Neural cell (in vitro differentiated cells): ENCODE data around the gene HBE1. TPM values are rescaled to one million over a fixed set of nuclear protein-coding genes. Genes with fewer than 3 reads are reported as not detected.

ENCODE experiments used
- H2AFZ ChIP-seq: fragments of 200-600, 300-800 bp; sonication (generic), shearing (Covaris generic); 2 replicates; pipeline ENCODE4 v1.6.0; 2014; ENCODE audit warnings: low read depth, mild to moderate bottlenecking, antibody characterized with exemption, low read length, moderate library complexity
- H3F3A ChIP-seq: fragments of 200-600 bp; shearing (Covaris generic); 2 replicates; pipeline ENCODE4 v1.6.1; 2016; ENCODE audit warnings: mild to moderate bottlenecking, moderate library complexity, mixed read lengths, antibody characterized with exemption, low read length; ENCODE audit not compliant: insufficient read depth, poor library complexity, severe bottlenecking
- H3K27ac ChIP-seq: fragments of 200-600, 300-800 bp; sonication (generic), shearing (Covaris generic); 2 replicates; pipeline ENCODE4 v1.5.1; 2014; ENCODE audit warnings: mild to moderate bottlenecking, low read length, moderate library complexity
- H3K27me3 ChIP-seq: fragments of 300-800, 200-600 bp; sonication (generic), shearing (Covaris generic); 2 replicates; pipeline ENCODE4 v1.6.0; 2014; ENCODE audit warnings: mild to moderate bottlenecking, low read depth, low read length, moderate library complexity; ENCODE audit not compliant: insufficient read depth
- H3K36me3 ChIP-seq: fragments of 300-800, 200-600 bp; sonication (generic), shearing (Covaris generic); 2 replicates; pipeline ENCODE4 v1.5.1; 2014; ENCODE audit warnings: mild to moderate bottlenecking, antibody characterized with exemption, low read length, moderate library complexity; ENCODE audit not compliant: insufficient read depth
- H3K4me2 ChIP-seq: fragments of 300-800, 200-600 bp; sonication (generic), shearing (Covaris generic); 2 replicates; pipeline ENCODE4 v1.6.0; 2014; ENCODE audit warnings: mild to moderate bottlenecking, low read length
- H3K4me3 ChIP-seq: fragments of 300-800, 200-600 bp; sonication (generic), shearing (Covaris generic); 2 replicates; pipeline ENCODE4 v1.5.1; 2014; ENCODE audit warnings: mild to moderate bottlenecking, low read length, moderate library complexity
- H3K79me2 ChIP-seq: fragments of 200-600 bp; shearing (Covaris generic); replicated peaks from 2 replicates; pipeline ENCODE4 v1.6.0; 2014; ENCODE audit warnings: mild to moderate bottlenecking, low read length, moderate library complexity; ENCODE audit not compliant: insufficient read depth
- H3K9ac ChIP-seq: fragments of 300-800, 200-600 bp; sonication (generic), shearing (Covaris generic); 2 replicates; pipeline ENCODE4 v1.6.1; 2016; ENCODE audit warnings: mild to moderate bottlenecking, low read length, mixed read lengths
- H3K9me2 ChIP-seq: fragments of 200-600 bp; shearing (Covaris generic); 2 replicates; pipeline ENCODE4 v1.6.1; 2016; ENCODE audit warnings: mild to moderate bottlenecking, low read length, mixed read lengths; ENCODE audit not compliant: insufficient read depth
- H3K9me3 ChIP-seq: fragments of 200-600, 300-800 bp; sonication (generic), shearing (Covaris generic); 2 replicates; pipeline ENCODE4 v1.6.1; 2016; ENCODE audit warnings: mild to moderate bottlenecking, mixed run types, low read length, moderate library complexity, mixed read lengths
- H4K20me1 ChIP-seq: fragments of 200-600 bp; shearing (Covaris generic); 2 replicates; pipeline ENCODE4 v1.6.1; 2016; ENCODE audit warnings: mild to moderate bottlenecking, mixed run types; ENCODE audit not compliant: insufficient read depth
- CTCF ChIP-seq: fragments of 450-650 bp; IDR thresholded peaks from 2 replicates; pipeline ENCODE4 v1.5.1; 2014; ENCODE audit warnings: antibody characterized with exemption, mild to moderate bottlenecking, moderate library complexity; ENCODE audit not compliant: poor library complexity, severe bottlenecking
- EP300 ChIP-seq: fragments of 450-650 bp; conservative IDR thresholded peaks from 2 replicates; pipeline ENCODE4 v1.6.1; 2014; ENCODE audit warnings: antibody characterized with exemption, mild to moderate bottlenecking, moderate library complexity; ENCODE audit not compliant: poor library complexity, severe bottlenecking
- EZH2 ChIP-seq: fragments of 200-600, 300-800 bp; shearing (Covaris generic), sonication (generic); IDR thresholded peaks from 2 replicates; pipeline ENCODE4 v1.6.1; 2014; ENCODE audit warnings: antibody characterized with exemption, low read length, borderline replicate concordance, mild to moderate bottlenecking; ENCODE audit not compliant: insufficient read depth, poor library complexity, severe bottlenecking
- MXI1 ChIP-seq: fragments of 450-650 bp; conservative IDR thresholded peaks from 2 replicates; pipeline ENCODE4 v1.6.1; 2014; ENCODE audit warnings: antibody characterized with exemption, mild to moderate bottlenecking; ENCODE audit not compliant: poor library complexity, severe bottlenecking
- POLR2AphosphoS5 ChIP-seq: IDR thresholded peaks from 2 replicates; pipeline ENCODE4 v1.6.1; 2012
- RAD21 ChIP-seq: fragments of 450-650 bp; conservative IDR thresholded peaks from 2 replicates; pipeline ENCODE4 v1.6.1; 2014; ENCODE audit warnings: antibody characterized with exemption, mild to moderate bottlenecking, moderate library complexity
- REST ChIP-seq: IDR thresholded peaks from 2 replicates; pipeline ENCODE4 v1.6.1; 2012; ENCODE audit warnings: borderline replicate concordance
- SMC3 ChIP-seq: fragments of 450-650 bp; conservative IDR thresholded peaks from 2 replicates; pipeline ENCODE4 v1.6.1; 2014; ENCODE audit warnings: antibody characterized with exemption, mild to moderate bottlenecking, moderate library complexity; ENCODE audit not compliant: poor library complexity
- TAF1 ChIP-seq: IDR thresholded peaks from 2 replicates; pipeline ENCODE4 v1.6.1; 2012; ENCODE audit warnings: low read depth
- polyA plus RNA-seq: library from polyadenylated mRNA; depleted of rRNA; stranded (reverse); fragments of >200 nt; gene quantifications from 2 replicates; pipeline ENCODE4 v1.2.3, GENCODE V29; 2014

The HBE1 gene
- polyA plus RNA-seq, 1 donor from 2014 or later, result not detected

- H2AFZ ChIP-seq, result no peak overlapping the region
These were observed 29.3 kb downstream of the HBE1 start for GRCh38 chr11:5240458-5240857.

GRCh38 chr11:5240056-5240455 lies 29.7 kb downstream of the HBE1 start:
- Histone ChIP-seq H3F3A (no peaks in the 10 kb centered on the region), H2AFZ (no peak overlapping the region), H3K9me3 (no peaks in the 10 kb centered on the region)
- TF ChIP-seq EP300 (no peak), TAF1 (no peak), REST (no peak), RAD21 (no peak), MXI1 (no peak), EZH2 (no peak), SMC3 (no peak), POLR2AphosphoS5 (no peak)

More at GRCh38 chr11:5240458-5240857, 29.3 kb downstream of the HBE1 start:
- Histone ChIP-seq H3K4me3 (no peak overlapping the region), H3K36me3 (no peaks in the 10 kb centered on the region), H4K20me1 (no peaks in the 10 kb centered on the region), H3K79me2 (no peaks in the 10 kb centered on the region), H3K9me2 (no peaks in the 10 kb centered on the region), H3K9ac (no peak overlapping the region), H3K27me3 (no peaks in the 10 kb centered on the region), H3K9me3 (no peaks in the 10 kb centered on the region), H3K4me2 (no peak overlapping the region), H3F3A (no peaks in the 10 kb centered on the region), H3K27ac (no peak overlapping the region)
- TF ChIP-seq RAD21 (no peak), EP300 (no peak), TAF1 (no peak), EZH2 (no peak), REST (no peak), MXI1 (no peak), SMC3 (no peak), POLR2AphosphoS5 (no peak), CTCF (no peak)

More at GRCh38 chr11:5240056-5240455, 29.7 kb downstream of the HBE1 start:
- H3K36me3 ChIP-seq, result no peaks in the 10 kb centered on the region
- no peak overlapping the region for H3K27ac ChIP-seq
- no peak overlapping the region for H3K4me2 ChIP-seq
- H3K9me2 ChIP-seq, result no peaks in the 10 kb centered on the region
- H3K4me3 ChIP-seq, result no peak overlapping the region
- H3K27me3 ChIP-seq, result no peaks in the 10 kb centered on the region
- H3K9ac ChIP-seq, result no peak overlapping the region
- no peaks in the 10 kb centered on the region for H3K79me2 ChIP-seq
- H4K20me1 ChIP-seq, result no peaks in the 10 kb centered on the region
